K562 (cell line): ENCODE results near the gene EIF3I. TPM values are rescaled to one million over a fixed set of nuclear protein-coding genes. Genes with fewer than 3 reads are reported as not detected.

Source experiments
- DDX20 ChIP-seq: fragments of 450-650 bp; IDR thresholded peaks from 2 replicates; pipeline ENCODE4 v1.6.1; 2016; ENCODE audit warnings: missing genetic modification characterization, low read depth, mild to moderate bottlenecking, missing compliant biosample characterization, moderate library complexity
- ETV6 ChIP-seq, 3 experiments: fragments of 150-350 bp in 1 of 3; sonication (generic) in 1 of 3; formaldehyde crosslinking in 1 of 3; IDR thresholded peaks; 2 replicates each; pipeline versions ENCODE4 v1.6.1 to v1.8.0; 2014 to 2022; ENCODE audit warnings: borderline replicate concordance in 2 of 3, low read depth in 2 of 3, antibody characterized with exemption in 1 of 3, low read length in 1 of 3, mild to moderate bottlenecking in 1 of 3, missing genetic modification reagents in 1 of 3
- HMBOX1 ChIP-seq: sonication (generic); IDR thresholded peaks from 2 replicates; pipeline ENCODE4 v1.6.1; 2016
- KAT8 ChIP-seq: fragments of 450-650 bp; IDR thresholded peaks from 2 replicates; pipeline ENCODE4 v1.6.1; 2016; ENCODE audit warnings: low read depth, mild to moderate bottlenecking
- KLF1 ChIP-seq: fragments of 450-650 bp; IDR thresholded peaks from 2 replicates; pipeline ENCODE4 v1.6.1; 2016; ENCODE audit warnings: missing genetic modification characterization, missing compliant biosample characterization
- NCOA2 ChIP-seq, 2 experiments: fragments of 450-650 bp; IDR thresholded peaks; 2 replicates each; pipeline ENCODE4 v1.6.1; 2018; ENCODE audit warnings: mild to moderate bottlenecking in 2 of 2, moderate library complexity in 1 of 2; ENCODE audit not compliant: partially characterized antibody in 2 of 2
- POLR3G ChIP-seq: IDR thresholded peaks from 2 replicates; pipeline ENCODE4 v1.6.1; 2011; ENCODE audit not compliant: insufficient read length, insufficient replicate concordance; ENCODE audit errors: extremely low read depth
- PTTG1 ChIP-seq: fragments of 450-650 bp; IDR thresholded peaks from 2 replicates; pipeline ENCODE4 v1.6.1; 2016; ENCODE audit warnings: low read depth, mild to moderate bottlenecking, missing genetic modification characterization, missing compliant biosample characterization
- PYGO2 ChIP-seq: fragments of 450-650 bp; IDR thresholded peaks from 2 replicates; pipeline ENCODE4 v1.6.1; 2016; ENCODE audit warnings: mild to moderate bottlenecking, missing genetic modification characterization, moderate library complexity, missing compliant biosample characterization
- RAD21 ChIP-seq, 2 experiments: fragments of 250-450 bp in 1 of 2; fragments of 450-650 bp in 1 of 2; sonication (Bioruptor Pico) in 1 of 2; formaldehyde crosslinking in 1 of 2; IDR thresholded peaks in 1 of 2; conservative IDR thresholded peaks in 1 of 2; 2 replicates each; pipeline versions ENCODE4 v1.4.0 to v1.8.0; 2020 to 2022; ENCODE audit warnings: mild to moderate bottlenecking in 2 of 2, moderate library complexity in 1 of 2
- RCOR1 ChIP-seq, 2 experiments: IDR thresholded peaks; 2 replicates each; pipeline ENCODE4 v1.6.1; 2012; ENCODE audit warnings: low read depth in 2 of 2, low read length in 2 of 2, borderline replicate concordance in 1 of 2, improper control_type of control experiment in 1 of 2
- STAG1 ChIP-seq: sonication (generic); formaldehyde crosslinking; IDR thresholded peaks from 2 replicates; pipeline ENCODE4 v1.5.0; 2020; ENCODE audit warnings: missing genetic modification reagents, borderline replicate concordance
- UBTF ChIP-seq, 2 experiments: IDR thresholded peaks; 2 replicates each; pipeline ENCODE4 v1.6.1; 2012; ENCODE audit warnings: improper control_type of control experiment in 2 of 2, low read depth in 2 of 2, low read length in 2 of 2, borderline replicate concordance in 1 of 2
- ZNF121 ChIP-seq: sonication (generic); formaldehyde crosslinking; conservative IDR thresholded peaks from 2 replicates; pipeline ENCODE4 v1.8.0; 2022; ENCODE audit warnings: missing genetic modification reagents
- polyA plus RNA-seq, 8 experiments: library from polyadenylated mRNA; depleted of rRNA in 4 of 8; stranded (reverse) in 5 of 8; unstranded in 3 of 8; fragments of >200 nt; fragmentation: Nextera tagmentation in 2 of 8; fragmentation: Illumina TruSeq in 1 of 8; extraction: Ambion mirVana in 2 of 8; extraction: Trizol in 1 of 8; gene quantifications; 2 replicates each; pipeline versions ENCODE4 v1.2.1 to v1.2.3, GENCODE V29; 2011 to 2014; ENCODE audit warnings: inconsistent platforms in 1 of 8, missing spikeins in 1 of 8
- total RNA-seq, 7 experiments: library from RNA; depleted of rRNA in 6 of 7; stranded (reverse); fragments of >200 nt in 6 of 7; fragmentation: Illumina TruSeq in 2 of 7; extraction: Trizol in 2 of 7; gene quantifications; 2 replicates each; pipeline versions ENCODE4 v1.2.1 to v1.2.3, GENCODE V29; 2011 to 2021; ENCODE audit warnings: low replicate concordance in 1 of 7
- TF ChIP-seq, protein P1 (sequence below): fragments of 200-800 bp; sonication (Bioruptor generic); IDR thresholded peaks from 2 replicates; pipeline ENCODE4 v1.6.1; 2016; ENCODE audit warnings: missing genetic modification characterization, missing compliant biosample characterization

The EIF3I gene
- total and polyA plus RNA-seq, 9 of the 15 experiments (the other 6 are each of a cell fraction or from before 2014, with no cell fraction given), result 414 to 1,526 (median 635) TPM

DNA sequence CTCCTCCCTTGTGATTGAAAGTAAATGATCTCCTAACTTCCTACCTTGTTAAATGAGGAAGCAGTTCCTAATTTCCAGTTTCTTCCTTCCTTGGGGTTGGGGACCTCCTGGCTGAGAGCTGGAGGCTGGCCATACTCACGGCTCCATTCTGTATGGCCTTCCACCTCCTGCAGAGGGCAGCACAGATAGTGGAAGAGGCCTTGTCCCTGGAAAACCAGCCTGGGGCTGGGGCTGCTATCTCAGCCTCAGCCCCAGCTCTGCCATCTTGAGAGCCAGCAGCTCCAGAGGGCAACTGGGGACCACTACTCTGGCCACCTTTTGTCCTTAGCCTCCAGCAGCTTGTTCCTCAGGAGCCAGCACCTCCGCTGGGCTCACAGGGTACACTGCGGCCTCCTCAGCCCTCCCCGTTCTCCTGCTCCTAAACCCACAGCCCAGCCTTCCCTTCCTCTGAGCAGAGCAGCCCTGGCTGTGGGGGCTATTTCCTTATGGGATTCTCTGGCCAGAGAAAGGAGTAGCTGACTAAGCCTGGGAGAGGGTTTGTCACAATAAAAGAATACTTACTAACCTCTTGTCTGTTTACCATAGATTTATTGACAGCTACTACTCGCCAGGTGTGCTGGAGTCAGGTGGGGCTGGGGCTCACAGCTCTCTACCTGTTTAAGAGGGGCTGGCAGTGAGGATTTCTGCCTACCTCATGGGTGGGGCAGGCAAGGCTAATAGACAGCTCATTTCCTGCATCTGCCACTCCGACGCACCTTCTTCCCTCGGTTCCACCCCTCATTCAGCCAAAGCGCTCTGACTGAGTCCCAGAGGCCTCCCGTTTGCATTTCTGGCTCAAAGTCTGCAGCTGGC is 6.4 kb upstream of the EIF3I start (continued):
- TF ChIP-seq HMBOX1 (no peak), NCOA2 (IDR thresholded peaks at IDR 0.05; ENCODE audit: partially characterized antibody in 2 of 2) (no peak), ZNF121 (CRISPR knock-in tag) (no peak), PTTG1 (no peak), POLR3G (no peak), STAG1 (CRISPR knock-in tag) (peak; percentile 81; the same call in 1 of the 2 replicates), PYGO2 (no peak), KLF1 (no peak), RCOR1 (IDR thresholded peaks at IDR 0.05; ENCODE audit: borderline replicate concordance in 1 of 2, low read depth in 2 of 2, low read length in 2 of 2) (0 out of 4 replicates have a peak, but pooled peaks of 1 of the 2 experiments have one; percentile 46), RAD21 (CRISPR knock-in tag; conservative IDR thresholded peaks at IDR 0.05 in 1 of 2, IDR thresholded peaks at IDR 0.05 in 1 of 2) (peak; percentile 82 to 88), ETV6 (IDR thresholded peaks at IDR 0.05; ENCODE audit: borderline replicate concordance in 1 of 2, low read depth in 2 of 2, low read length in 1 of 2) (no peak), ETV6 (CRISPR knock-in tag; IDR thresholded peaks at IDR 0.05; ENCODE audit: borderline replicate concordance) (no peak), UBTF (IDR thresholded peaks at IDR 0.05; ENCODE audit: borderline replicate concordance in 1 of 2, low read depth in 2 of 2, low read length in 2 of 2) (0 out of 4 replicates have a peak, but pooled peaks of 1 of the 2 experiments have one; percentile 25), DDX20 (tag) (no peak), KAT8 (no peak)
- TF ChIP-seq, protein P1, sequence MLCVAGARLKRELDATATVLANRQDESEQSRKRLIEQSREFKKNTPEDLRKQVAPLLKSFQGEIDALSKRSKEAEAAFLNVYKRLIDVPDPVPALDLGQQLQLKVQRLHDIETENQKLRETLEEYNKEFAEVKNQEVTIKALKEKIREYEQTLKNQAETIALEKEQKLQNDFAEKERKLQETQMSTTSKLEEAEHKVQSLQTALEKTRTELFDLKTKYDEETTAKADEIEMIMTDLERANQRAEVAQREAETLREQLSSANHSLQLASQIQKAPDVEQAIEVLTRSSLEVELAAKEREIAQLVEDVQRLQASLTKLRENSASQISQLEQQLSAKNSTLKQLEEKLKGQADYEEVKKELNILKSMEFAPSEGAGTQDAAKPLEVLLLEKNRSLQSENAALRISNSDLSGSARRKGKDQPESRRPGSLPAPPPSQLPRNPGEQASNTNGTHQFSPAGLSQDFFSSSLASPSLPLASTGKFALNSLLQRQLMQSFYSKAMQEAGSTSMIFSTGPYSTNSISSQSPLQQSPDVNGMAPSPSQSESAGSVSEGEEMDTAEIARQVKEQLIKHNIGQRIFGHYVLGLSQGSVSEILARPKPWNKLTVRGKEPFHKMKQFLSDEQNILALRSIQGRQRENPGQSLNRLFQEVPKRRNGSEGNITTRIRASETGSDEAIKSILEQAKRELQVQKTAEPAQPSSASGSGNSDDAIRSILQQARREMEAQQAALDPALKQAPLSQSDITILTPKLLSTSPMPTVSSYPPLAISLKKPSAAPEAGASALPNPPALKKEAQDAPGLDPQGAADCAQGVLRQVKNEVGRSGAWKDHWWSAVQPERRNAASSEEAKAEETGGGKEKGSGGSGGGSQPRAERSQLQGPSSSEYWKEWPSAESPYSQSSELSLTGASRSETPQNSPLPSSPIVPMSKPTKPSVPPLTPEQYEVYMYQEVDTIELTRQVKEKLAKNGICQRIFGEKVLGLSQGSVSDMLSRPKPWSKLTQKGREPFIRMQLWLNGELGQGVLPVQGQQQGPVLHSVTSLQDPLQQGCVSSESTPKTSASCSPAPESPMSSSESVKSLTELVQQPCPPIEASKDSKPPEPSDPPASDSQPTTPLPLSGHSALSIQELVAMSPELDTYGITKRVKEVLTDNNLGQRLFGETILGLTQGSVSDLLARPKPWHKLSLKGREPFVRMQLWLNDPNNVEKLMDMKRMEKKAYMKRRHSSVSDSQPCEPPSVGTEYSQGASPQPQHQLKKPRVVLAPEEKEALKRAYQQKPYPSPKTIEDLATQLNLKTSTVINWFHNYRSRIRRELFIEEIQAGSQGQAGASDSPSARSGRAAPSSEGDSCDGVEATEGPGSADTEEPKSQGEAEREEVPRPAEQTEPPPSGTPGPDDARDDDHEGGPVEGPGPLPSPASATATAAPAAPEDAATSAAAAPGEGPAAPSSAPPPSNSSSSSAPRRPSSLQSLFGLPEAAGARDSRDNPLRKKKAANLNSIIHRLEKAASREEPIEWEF (CRISPR knock-in tag), result no peak
